Ammon's horn (tissue), 1 donor: Measurements from ENCODE around the gene PLCH1.

Source experiments
- DNase-seq: peaks from one replicate; pipeline ENCODE4 v3.0.0-alpha.2; 2016; ENCODE audit warnings: low spot score

The PLCH1 gene

DNA sequence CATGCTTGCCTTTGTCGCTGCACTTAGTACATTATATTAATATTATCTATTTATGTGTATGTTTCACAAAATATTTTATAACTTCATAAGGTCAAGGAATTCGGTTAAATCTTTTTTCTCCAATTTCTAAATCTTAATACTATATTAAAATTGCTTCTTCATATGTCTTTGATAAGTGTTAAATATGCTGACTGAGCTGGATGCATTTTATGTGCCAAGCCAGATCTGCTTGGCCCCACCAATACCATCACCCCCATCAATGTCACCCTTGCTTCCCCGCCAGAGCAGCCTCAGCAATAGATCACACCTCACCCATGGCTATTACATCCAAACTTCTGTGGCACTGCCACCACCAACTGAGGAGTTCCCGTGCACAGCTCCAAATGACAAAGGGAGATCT is 287.3 kb downstream of the PLCH1 start:
- DNase-seq: no peak

DNA sequence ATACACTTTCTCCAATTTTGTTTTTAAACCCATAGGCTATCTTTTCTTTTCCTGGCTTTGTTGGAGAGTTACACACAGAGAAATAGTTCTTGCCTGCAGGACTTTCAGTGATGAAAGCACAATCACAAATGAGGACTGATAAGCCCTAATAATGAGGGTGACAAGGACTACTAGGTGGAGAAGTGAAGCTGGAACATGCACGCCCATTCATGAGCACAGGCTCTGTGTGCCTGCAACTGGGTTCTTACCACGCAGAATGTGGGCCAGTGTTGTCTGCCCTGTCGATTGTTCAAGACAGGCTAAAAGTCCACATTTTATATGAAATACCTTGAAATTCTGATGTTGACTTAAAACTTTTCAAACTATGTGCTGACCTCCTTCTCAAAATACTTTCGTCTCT is 289.1 kb downstream of the PLCH1 start:
- DNase-seq: no peak

DNA sequence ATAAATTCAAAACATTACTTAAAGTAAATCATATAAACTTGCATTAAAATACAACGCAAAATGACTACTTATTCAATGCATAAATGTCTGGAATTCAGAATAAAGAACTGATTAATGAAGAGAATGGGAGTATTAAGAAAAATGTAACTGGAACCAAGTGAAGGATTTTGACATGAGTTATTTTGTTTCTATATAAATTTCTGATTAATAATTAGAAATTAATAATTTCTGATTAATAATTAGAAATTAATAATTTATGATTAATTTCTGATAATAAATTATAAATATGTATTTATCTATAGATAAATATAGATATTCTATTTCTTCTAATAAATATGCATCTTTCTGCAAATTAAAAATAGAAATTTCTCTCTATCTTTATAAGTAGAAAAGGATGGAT is 291.4 kb downstream of the PLCH1 start:
- no peak for DNase-seq

DNA sequence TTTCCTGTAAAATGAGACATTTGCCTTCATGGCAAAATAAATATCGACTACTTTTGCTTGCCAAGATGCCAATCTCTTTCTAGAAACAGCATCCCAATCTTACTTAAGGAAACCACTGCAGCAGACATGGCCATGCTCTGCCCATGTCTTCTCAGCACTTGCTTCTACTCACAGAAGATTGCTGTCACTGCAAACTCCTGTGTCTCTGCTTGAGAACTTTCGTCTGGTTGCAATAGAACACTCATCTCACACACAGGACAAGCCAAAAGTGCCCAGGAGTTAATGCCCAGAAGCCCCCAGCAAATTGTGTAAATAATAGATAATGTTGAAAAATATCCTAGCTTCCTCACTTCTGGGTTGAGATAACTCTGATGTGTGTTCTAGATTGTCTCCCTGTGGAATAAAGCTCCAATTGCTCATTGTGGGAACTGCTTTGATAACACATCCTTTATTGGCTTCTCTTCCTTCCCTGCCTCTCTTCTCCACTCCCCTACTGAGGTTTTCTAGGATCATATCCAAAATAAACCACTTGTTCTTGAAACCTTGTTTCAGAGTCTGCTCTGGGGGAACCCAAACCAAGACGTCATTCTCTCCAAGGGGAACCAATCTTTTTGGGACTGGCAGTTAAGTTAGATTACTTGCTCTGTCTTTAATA is 295.1 kb downstream of the PLCH1 start:
- no peak for DNase-seq

DNA sequence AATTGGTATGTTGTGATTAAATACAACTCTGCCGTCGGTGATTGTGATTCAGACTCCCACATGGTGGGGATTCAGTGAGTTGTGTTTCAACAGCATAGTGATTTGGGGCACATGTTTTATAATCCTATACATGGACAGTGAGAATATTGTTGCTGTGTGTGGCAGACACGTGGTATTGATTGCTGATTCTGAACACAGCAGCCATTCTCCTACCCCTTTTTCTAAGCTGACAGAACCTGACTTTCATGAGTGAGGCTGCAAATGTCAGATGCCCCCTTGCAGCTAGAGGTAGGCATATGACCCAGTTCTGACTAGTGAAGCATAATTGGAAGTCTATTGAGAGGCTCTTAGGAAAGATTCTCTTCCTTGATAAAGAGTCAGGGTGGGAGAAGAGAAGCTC is 296.3 kb downstream of the PLCH1 start:
- DNase-seq: no peak

DNA sequence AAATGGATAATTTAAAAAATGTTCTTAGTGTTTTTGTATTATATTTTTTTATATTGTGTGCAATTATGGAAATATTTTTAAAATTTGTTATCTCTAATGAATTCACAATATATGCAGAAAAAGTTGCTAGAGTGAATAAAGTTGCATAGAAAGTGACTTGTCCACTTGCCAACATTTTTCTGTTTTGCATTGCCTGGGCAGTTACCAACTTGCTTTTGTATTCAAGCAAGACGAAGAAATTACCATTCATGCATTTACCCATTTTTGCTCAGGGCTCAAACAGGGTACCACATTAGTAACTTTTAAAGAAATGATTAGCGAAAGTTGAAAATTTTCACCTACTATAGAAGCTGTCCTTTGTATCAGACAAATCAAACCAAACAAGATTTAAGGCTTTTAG is 298.5 kb downstream of the PLCH1 start:
- no peak for DNase-seq

DNA sequence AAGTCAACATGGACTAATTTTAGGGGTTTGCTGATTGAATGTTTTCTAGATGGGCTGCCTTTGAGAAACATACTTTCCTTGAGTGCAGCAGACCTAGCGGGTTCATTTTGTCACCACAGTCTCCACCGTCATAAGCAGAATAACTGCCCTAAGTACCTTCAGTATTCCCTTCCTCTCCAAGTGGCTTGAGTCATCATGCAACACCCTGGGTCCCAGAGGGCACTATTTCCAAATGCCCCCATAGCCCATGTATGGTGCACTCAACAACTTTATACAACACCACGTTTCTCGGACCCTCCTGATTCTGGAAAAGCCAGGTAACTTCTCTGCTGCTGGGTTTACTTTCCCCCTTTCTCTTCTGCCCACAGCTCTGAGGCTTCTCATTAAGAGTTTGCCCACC is 300.1 kb downstream of the PLCH1 start:
- DNase-seq: no peak

DNA sequence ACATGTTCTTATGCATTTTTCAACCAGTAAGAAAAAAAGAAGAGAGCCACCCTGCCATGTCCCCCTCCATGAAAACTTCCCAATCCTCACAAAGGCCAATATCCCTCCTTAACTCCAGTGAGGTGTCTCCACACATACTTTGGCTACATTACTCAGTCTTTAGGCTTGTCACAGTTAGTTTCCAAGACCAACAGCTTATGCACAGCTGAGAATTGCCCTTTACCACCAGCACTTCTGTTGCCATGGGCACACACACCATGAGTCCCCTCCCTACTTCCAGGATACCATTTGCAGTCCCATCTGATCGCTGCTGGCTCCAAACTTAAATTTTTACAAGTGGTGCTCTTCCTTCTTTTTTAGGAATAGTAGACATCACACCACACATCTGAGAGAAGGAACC is 301.1 kb downstream of the PLCH1 start:
- no peak for DNase-seq

DNA sequence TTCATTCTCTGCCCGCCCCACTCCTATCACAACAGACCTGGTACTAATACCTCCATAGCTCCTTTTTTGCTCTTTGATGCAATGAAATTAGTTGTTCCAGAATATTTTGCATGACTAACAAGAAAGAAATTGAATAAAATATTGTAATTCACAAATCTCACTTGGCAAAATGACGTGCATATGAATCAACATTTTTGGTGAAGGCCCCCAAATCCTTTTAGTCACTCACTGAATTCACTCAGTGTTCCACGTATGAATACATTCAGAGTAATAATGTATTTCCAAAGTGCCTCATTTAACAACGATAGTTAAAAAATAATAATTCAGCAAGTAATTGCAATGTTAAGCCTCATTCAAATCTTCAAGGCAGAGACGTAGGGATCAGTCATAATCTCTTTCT is 302.8 kb downstream of the PLCH1 start:
- no peak for DNase-seq

DNA sequence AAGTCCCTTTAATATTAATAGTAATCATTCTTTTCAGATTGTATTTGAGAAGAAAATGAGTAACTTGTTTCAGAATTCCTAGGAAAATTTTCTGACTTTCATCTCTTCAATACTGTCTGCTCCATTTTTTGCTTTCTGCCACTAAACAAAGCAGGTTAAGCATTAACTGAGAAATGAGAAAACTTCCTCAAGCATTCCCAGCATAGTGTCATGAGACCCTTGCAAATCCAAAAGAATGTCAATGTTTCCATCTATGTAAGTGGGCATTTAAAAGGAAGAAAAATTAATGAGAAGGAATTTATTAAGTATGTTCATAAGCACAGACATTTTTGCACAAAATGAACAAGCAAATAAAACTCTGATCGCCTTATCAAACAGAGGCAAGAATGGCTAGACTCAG is 303.4 kb downstream of the PLCH1 start:
- DNase-seq: no peak

DNA sequence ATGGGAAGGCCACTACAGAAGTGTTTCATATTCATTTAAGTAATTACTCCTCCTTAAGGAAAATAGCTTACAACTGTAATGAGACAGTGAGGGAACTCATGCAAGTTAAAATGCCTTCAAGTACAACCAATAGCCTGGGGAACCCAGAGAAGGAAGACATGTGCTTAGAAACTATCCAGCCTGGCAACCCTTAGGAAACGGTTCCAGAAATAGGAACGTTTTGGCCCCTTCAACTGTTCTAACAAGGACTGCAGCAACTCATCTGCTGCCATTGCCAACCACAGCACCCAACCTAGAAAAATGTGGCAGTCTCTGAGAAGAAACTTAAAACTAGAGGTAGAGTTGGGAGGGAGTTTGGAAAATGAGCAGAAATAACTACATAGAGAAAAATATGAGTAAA is 303.8 kb downstream of the PLCH1 start:
- DNase-seq: peak; percentile 28

DNA sequence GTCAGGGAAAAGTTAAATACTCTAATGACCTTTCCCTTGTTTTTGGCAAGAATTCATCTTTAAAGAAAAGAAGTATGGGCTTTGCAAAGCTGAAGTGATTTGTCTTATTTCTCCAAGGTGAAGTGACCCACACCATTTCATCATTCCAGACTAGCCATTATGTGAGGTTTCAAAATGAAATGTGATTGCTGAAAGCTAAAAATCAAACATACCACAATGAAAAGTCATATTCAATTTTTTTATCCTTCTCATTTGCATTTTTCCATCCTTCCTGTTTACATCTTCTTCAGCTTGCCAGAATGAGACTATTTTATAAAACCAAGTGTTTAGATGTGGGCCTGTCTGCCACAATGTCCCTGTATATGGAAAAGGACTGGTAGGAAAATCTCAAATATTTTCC is 309.1 kb downstream of the PLCH1 start:
- no peak for DNase-seq

DNA sequence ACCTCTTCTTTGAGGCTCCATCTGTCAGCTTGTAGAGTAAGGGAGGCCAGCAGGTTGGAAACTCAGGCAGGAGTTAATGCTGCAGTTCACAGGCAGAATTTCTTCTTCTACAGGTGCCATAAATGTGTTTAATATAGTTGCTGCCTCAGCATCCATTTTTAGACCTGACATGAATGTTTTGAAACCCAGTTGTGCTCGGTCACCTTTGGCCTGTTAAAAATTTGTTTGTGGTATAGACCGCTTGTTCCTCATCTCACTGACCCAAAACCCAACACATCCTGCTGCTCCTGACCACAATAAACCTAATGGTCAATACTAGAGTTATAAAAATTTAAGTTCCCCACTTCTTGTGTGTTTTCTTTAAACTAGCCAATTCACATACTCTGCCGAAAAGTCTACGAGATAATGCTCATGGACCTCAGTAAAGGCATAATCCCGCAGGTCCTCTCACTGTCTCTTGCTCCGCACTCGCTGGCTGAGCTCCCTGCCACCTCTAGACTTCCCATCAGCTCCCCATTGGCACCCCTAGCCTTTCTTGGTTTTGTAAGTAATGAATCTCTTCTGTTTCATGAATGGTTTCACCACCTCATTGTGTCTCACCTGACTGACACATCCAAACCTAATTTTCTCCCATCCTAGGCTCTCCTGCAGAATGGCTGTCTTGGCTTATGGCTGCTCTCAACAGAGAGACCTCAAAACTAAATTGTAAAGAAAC is 312.9 kb downstream of the PLCH1 start:
- no peak for DNase-seq

DNA sequence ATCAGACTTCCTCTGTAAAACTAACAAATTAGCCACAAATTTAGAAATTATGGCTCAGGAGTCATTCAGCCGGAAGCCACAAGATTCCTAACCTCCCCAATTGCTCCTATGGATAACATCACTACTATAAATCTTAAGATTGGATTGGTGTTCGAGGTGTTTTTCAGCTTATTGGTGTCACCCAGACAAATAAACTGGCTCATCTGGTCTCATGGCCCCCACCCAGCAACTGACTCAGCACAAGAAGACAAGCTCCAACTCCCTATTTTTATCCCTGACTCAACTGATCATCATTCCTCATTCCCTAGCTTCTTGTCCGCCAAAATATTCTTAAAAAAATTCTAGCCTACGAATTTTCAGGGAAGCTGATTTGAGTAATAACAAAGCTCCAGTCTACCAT is 316.3 kb downstream of the PLCH1 start:
- DNase-seq: no peak

DNA sequence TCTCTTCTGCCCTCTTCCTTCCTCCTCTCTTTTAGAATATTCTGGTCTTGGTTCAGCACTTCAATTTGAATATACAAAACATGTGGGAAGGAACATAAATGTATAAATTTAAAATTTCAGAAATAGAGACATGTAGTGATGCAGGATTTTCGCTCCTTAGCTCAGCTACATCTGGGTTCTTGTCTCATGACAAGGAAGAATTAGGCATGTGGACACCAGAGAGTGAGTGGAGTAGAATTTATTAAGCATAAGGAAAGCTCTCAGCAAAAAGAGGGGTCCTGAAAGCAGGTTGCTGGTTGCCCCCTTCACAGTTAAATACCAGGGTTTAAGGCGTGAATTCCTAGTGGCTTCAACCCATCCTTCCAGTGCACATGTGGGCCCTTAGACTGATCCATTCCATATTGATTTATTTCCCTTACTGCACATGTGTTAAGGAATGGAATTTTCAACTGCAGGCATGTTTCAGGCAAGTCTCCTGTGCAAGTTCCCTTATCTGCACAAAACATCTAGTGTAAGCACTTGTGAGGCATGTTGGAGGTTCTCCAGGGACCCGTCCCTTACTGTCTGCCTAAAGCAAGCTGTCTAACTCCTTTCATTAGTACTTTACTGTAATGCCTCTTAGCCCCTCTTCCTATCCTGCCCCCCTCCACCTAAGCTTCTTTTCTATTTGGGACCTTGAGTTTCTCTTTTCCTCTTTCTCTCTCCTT is 318.2 kb downstream of the PLCH1 start:
- DNase-seq: no peak

DNA sequence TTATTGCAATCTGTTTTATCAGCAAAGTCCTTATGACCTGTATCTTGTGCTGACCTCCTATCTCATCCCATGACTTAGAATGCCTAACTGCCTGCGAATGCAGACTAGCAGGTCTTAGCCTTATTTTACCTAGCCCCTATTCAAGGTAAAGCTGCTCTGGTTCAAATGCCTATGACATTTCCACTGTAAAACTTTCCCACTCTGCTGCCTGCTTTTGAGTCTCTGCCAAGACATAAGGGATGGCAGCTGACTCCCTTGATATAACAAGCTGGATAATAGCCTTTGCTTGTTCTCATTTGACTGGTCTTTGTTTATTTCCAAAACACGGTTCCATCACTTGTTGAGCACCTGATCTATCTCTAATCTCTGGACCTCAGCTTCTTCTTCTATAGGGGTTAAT is 319.5 kb downstream of the PLCH1 start:
- no peak for DNase-seq

DNA sequence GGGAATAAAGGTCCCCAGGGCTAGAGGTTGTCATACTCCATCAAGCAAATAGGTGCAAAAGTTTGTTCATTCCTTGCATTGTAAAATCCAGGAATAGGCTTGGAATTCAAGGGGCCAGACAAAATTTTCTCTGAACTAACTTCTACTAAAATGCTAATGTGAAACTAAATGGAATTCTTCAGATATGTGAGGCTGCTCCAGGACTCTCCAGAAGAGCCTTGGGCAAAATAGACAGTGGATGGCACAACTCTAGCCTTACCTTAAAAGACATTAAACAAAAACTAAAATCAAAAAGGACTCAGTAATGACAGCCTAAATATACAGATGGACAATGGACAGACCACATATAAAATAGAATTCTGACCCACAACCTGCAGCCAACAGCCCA is 320.6 kb downstream of the PLCH1 start:
- no peak for DNase-seq

DNA sequence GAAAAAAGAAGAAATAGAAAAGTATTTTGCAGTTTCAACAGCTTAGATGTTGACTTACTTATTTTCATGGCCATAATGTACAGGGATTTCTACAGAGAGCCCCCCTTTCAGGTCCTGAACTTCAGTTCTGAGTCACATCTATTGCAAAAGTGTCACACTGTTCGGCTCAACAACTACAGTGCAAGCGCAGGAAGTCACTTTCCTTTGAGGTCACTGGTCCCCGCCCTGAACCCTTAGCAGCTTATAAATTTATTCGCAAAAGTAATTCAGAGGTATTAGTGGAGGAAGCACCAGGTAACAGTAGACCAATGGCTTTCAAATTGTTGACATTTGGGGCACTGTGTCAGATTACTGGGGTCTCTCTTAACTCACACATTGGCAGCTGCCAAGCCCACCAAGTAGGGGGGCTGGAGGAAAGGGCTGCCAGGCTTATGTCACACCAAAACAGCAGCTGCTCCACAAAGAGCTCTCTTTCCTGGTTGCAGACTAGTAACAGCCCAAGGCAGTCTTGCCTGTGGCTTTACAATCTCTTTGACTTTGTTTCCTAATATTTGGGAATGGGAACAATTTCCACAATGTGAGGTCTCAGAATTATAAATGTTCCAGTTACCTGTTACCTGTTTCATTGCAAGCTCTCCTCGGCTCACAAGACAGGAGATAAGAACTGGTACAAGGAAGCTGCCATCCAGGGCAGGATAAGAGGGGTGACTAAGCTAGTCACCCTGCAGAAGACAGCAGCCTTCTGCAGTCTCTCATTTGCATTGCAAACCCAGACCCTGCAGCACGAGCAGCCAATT is 321.1 kb downstream of the PLCH1 start:
- DNase-seq: no peak

DNA sequence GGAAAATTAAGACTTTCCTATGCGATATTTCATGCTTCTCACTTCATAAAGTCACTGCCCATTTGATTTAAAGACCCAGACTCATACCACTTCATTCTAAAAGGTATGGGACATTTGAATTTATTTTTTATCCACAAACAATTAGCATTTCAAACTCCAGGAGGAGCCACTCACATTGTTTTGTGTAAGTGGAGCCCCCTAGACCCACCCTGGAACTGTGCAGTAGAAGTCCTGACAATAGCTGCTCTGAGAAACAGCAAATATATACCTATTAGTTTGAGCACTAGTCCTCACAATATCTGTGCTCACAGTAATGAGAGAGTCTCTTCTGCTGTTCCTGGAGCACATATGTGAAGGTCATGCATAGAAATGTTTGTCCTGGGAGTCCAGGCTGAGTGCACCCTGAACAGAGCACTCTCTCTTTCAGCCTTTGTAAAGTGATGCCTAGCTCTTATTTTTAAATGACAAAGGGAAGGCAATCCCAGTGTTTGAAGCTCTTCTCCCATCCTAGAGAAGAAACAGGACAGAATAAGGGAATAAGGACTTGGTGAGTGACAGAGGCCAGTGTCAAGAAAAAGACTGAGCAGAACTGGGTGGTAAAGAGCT is 323.9 kb downstream of the PLCH1 start:
- DNase-seq: no peak

DNA sequence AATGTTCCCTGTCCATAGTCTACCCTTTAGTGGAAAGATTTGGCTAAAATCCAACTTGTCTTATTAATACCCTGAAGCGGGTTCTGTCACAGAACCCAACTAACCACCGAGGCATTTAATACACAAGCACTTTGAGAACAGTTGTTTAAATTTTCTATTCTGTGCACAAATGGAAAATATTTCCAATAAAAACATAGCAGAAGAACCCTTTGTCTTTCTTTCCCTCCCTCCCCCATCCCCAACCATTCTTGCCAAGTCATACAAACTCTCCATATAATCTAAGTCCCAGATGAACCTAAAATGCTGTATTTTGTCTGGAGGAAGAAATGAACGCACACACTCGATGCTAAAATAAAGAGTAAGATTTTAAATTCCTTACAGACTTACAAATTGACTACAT is 324.5 kb downstream of the PLCH1 start:
- DNase-seq: no peak

DNA sequence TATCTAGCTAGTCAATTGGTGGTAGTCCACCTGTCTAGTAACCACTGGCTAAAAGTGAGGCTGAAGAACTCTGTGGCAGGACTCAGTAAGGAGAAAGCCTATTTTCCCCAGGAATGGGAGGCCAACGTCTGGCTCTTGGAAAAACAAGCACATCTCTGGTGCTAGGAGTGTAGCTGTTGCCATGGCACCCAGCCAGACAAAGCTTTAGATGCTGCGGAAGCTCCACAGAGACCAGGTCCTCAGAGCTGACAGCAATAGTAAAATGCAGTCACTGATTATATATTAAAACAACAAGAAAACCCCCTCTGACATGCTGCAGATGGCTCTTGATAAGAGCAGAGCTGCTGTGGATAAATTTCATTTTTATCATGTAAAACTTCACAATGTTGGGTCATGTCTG is 326.5 kb downstream of the PLCH1 start:
- DNase-seq: peak; percentile 69

DNA sequence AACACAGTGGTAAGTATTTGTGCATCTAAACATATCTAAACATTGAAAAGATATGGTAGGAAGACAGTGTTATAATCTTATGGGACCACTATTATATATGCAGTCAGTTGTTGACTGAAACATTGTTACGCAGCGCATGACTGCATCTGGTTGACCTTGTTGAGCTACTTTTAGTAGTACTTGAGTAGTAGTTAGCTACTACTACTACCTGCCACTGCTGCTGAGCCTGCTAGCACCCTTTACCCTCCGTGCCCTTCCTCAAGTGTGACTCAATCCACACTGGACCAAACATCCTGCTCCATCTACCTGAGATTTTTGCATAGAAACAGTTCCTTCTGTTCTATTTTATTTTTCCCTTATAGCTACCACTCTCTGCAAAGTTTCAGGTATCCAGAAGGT is 327.8 kb downstream of the PLCH1 start:
- no peak for DNase-seq
